ENCODE results near the gene SOHLH1.

- no peak for TF ChIP-seq CTCF (IDR thresholded peaks at IDR 0.05)
- TF ChIP-seq JUN (CRISPR knock-in tag; IDR thresholded peaks at IDR 0.05), result no peak
- TF ChIP-seq ATF3 (CRISPR knock-in tag; conservative IDR thresholded peaks at IDR 0.05), result no peak
- no peak for TF ChIP-seq ESRRA (CRISPR knock-in tag; IDR thresholded peaks at IDR 0.05; ENCODE audit: borderline replicate concordance)
- no peak for TF ChIP-seq E2F4 (CRISPR knock-in tag; IDR thresholded peaks at IDR 0.05; ENCODE audit: borderline replicate concordance, low read depth)
- TF ChIP-seq PRDM15 (CRISPR knock-in tag; IDR thresholded peaks at IDR 0.05), result no peak
- TF ChIP-seq SMAD4 (CRISPR knock-in tag; IDR thresholded peaks at IDR 0.05), result no peak
- no peak for TF ChIP-seq MAX (CRISPR knock-in tag; IDR thresholded peaks at IDR 0.05)
- no peak for TF ChIP-seq RELA (CRISPR knock-in tag; IDR thresholded peaks at IDR 0.05; ENCODE audit: borderline replicate concordance)
These were observed 43.7 kb upstream of the SOHLH1 start for GRCh38 chr9:135743021-135743420.

Data from WTC11 (cell line).